Hematopoietic multipotent progenitor cell treated with erythropoietin and hydrocortisone succinate and interleukin-3 and kit ligand, for 17 days (in vitro differentiated cells): ENCODE results near the gene MEP1A.

Experiments used
- DNase-seq: peaks from one replicate; pipeline ENCODE4 v3.0.0-alpha.2; 2015; ENCODE audit warnings: low spot score

Gene MEP1A

DNA sequence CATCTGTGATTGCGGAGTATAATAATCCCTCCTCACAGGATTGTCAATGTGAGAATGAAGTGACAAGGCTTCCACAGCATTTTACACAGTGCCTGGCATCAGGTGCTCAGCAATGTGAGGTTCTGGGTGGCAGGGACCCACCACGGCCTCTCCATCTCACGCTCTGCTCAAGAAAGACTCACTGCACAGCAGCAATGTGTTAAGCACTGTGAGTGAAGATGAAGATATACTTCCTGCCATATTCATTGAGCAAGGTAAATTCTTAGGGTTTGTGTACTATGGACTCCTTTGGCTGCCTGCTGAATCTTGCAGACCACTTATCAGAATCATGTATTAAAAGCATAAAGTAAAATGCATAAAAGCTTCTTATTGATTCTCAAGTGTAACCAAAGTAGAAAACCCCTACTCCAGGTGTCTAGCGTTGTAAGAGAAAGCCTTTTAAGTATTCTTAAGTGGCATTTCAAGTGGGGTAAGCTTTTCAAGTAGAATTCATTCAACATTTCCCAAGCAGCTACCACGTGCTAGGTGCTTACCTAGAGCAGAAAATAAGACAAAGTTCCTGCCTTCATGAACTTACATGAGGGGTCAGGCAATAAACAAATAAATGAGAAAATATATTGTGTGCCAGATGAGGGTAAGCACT, 17.0 kb upstream of the MEP1A start:
- no peak for DNase-seq

DNA sequence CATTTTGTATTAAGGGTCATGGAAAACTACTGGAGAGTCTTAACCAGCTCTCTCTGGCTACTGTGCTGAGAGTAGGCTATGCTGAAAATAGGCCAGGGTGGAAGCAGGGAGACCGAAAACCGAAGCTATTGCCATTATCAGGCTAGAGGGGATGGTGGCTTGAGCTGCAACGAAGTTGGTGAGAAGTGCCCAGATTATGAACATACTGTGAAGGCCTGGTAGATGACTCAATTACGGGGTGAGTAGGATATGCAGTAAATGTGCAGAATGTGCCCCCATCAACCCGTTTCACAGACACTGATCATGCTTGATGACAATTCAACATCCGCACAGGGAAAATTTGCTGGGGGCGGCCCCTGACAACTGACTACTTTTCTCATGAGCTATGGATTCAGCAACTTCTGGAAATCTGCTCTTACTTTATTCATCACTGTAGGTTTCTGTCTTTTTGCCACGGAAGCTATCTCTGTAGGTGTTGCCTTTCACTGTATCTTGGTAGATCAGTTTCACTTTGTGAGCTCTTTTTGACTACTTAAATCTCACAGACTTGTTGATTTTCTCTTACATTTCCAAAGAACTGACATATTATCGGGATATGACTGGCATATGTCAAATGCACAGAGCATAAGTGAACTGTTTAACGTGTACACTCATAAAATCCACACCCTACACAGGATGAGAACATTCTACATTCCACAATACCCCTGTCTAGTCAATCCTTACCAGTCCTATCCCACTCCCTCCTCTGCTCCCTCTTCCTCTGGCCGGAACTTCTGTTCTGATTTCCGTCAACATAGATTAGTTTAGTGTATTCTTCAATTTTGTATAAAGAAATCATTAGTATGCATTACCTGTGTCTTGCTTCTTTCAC, 15.5 kb upstream of the MEP1A start:
- no peak for DNase-seq

DNA sequence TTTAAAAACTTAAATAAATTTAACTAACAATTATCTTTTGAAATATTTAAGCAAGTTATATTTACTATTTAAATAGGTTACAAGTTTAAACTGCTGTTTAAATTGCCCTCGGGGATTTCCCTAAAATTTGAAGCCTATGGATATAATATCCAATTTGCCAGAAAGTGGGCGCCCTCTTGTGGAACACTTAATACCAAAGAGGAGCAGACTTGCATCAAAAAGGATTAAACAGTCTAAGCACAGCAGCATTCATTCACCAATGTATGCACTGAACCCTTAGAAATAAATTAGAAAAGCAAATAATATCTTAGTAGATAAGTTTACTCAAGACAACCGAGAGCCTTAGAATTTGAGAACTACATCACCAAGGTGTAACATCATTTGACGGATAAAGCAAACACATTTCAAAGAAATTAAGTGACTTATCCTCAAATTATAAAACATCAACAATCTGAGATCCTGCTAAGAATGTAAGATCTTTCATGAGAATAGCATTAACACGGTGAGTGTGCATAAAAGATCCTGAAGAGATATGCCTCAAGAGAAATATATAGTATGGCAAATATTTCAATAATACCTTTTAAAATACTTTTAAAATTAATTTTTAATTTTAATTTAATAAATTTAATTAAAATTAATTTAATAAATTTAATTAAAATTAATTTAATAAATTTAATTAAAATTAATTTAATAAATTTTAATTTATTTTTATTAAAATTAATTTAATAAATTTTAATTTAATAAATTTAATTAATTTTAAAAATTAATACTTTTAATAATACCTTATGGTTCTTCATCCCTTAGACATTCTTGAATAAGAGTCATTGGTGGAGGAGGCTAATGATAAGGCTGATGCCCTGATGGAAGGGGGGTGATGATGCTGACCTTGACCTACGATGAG, 11.5 kb upstream of the MEP1A start:
- DNase-seq, result no peak

DNA sequence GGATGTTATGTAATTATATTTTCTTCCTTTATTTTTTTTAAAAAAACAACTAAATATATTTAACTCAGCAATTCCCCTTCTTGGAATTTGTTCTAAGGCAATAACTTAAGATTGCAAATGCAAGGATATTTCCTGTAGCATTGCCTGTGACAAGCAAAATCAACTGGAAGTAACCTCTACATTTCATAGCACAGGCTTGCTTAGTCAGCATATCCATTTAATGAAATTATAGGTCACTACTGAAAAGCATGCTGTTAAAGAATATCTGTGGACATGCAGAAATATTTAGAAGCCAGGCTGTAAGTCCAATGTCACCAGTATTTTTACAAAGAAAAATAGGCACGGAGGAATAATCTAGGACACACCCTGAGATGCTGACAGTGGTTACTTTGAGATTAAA, 8.7 kb upstream of the MEP1A start:
- DNase-seq, result no peak

DNA sequence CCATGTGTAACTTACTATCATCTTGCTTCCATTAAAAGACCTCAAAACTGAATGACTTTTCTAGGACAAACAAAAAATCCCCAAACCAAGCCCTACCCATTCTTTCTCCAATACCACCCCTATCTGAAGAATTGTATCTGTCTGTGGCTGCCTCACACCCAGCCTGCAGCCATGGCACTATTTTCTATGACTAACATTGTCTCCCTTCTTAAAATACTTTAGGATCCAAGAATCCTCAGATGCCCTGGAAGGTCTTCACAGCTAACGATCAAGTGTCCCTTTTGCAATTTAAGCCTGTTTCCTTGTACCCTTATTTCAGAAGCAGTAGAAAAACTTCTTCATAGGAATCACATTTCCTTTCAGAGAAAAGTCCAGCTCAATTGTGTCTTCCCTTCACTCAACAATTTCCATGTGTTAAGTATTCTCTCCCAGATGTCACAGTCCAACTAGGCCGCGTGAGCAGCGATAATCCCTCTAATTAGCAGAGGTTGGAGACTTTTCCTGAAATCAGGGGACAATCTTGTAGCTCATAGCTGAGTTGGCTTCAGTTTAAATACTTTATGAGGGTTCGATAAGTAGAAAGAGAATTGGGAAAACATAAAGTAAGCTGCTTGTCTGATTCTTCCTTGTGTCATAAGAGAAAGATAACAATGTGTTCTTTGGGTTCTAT, 5.2 kb upstream of the MEP1A start:
- no peak for DNase-seq

DNA sequence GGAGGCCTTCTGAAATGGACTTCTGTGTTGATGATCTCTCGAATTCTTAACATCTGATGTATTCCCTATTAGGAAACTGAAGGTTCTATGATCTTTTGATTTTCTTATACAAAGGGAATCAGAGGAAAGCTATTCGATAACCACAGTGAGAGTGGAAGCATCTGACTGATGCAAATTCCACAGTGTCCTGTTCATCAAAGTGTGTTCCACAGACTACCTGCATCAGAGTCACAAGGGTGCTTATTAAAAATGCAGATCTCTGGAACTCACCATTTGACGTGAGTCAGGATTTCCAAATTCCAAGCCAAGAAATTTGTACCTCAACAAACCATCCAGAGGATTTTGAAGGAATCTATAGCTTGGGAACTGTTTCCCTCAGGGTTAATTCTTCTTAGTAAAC, 4.4 kb upstream of the MEP1A start:
- no peak for DNase-seq

DNA sequence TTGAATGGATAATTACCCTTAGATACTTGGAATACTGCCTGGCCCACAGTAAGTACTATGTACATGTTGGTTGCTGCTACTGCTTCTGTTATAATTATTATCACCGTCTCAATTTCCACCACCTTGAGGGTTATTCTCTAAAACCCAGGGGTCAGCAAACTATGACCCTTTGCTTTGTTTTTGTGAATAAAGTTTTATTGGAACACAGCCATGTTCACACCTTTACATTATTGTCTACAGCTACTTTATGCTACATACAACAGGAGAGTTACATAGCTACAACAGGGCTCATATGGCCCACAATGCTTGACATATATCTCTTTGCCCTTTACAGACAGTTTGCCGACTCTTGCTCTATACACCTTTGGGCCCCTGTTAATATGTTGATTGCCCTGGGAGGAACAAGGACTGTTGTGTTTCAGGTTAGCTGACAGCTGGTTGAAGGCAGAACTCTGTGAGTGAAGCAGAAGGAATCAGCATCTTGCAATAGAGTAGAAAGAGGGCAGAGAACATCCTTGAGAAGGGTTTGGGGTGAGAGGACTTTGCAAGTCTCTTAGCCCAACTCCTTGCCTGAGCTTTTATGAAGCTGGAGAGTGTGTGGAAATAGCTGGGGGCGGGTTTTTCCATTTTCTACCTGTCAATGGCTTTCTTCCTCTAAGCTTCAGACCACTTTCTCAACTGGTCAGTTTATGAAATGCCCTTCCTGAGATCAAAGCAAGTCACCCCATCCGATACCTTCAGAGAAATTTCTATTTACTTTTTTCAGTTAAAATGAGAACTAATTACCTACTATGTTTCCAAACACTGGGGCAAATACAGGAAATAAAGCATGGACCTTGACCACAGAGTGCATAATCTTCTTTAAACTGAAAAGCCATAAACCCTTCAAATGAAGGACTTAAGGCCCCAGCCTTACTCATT, 3.5 kb upstream of the MEP1A start:
- DNase-seq, result no peak

DNA sequence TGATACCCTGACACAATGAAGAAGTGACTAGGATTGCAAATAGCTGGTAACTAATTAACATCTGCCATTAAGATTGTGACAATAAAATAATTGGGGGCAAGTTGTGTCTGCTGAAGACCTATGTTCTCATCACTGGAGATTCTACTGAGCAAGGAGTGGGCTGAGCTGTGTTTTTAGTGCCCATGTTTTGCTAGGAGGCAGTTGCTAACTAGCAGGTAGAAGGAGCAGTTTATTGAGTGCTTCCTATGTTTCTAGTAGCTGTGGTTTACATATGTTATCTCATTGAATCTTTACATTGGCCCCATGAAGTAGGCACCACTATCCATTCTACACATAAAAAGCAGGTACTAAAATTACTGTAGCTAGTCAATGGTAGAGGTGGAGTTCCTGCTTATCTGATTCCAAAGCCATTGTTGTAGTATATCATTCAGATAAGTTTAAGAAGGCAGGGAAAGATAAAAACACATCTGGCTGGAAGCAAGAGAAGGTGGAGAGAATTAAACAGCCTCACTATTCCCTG, 2.8 kb upstream of the MEP1A start:
- DNase-seq, result no peak

DNA sequence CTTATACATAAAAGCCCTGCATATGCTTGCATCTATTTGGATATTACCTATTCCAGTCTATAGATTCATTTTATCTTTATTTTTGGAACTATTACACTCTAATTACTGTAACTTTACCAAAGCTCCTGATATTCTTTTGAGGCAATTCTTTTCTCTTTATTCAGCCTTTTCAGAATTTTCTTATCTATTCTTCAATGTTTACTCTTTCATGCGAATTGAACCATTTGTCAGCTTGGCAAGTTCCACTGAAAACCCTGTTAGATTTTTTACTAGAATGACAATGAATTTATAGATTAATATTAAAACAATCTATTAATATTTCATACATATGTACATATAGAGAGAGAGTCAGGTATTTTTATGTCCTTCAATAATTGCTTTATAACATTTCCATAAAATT, 554 bp upstream of the MEP1A start:
- DNase-seq, result no peak

DNA sequence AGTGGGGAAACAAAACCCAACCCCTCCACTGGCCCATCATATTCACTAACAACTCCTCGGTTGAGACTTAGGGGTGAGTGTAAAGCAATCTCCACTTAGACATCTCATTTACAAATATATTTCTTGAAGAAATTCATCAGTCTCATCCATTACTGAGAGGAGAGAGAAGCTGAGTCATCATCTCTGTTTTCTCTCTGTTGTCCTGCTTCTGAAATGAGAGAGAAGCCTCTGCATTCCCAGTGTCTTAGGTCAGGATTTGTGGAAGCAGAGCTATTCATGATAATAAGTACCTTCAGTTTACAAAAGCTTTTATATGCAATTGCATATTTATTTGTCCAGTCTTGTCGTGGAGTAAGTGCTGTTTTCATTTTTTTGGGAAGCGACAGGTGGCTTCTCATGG, 879 bp downstream of the MEP1A start:
- no peak for DNase-seq

DNA sequence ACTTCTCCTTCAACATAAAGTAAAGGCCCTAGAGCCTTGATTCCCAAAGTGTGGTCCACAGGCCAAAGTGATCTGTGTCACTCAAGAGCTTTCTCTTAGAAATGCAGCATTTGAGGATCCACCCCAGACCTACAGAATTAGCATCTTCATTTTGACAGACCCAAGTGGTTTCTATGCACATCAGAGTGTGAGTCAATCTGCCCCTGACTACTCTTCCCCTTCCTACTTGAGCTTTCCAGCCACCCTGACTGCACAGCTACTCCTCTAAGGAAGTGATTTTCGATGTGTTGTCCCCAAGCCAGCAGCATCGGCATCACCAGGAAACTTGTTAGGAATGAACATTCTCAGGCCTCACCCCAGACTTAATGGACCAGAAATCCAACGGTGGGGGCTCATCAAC, 2.6 kb downstream of the MEP1A start:
- DNase-seq, result no peak

DNA sequence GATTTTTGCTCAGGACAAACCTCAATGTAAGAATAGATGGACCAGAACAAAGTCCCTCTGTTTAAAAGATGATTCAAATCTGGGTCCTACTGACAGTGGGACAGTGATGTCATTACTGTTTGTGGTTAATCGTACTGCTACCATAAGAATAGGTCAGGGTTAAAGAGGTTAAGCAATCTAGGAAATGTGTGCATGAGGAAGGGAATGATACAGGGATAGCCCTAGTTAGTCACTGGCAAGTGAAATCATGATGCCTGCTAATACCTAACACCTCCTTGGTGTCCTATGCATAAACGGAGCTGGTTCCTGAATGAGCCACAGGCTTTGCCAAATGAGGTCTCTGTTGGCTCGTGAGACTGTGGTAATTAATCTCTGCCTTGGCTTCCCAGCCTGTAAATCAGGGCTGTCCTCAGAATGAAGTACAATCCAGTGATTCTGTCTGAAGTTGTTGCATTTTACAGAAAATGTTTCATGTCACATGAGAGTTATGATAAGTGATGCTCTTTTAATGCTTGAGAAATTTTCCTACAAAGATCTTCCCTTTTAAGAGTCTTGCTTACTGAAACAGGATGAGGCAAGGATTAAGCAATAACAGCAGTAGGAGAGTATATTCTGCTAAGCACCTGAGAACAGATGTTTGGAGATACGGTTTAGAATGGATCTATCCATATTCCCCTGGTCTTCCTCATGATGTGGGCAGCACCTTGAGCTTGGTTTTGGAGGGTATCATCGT, 3.8 kb downstream of the MEP1A start:
- no peak for DNase-seq

DNA sequence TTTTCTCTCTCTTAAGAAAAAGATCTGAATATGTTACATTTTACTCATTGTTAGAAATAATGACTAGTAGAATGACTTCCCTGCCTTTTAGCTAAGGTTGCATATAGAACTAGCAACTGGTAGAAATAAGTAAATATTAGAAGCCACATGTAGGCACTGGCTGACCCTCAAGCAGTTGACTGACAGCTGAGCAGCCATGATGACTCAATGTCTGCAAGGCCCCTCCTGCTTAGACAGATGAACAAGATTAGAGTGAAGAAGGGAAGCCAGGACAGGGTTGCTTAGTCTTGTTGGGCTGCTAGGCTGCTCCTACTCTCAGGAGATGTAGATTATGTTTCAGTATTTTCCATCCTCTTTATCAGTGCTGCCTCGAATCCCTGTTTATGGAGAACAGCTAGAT, 6.5 kb downstream of the MEP1A start:
- DNase-seq, result no peak

DNA sequence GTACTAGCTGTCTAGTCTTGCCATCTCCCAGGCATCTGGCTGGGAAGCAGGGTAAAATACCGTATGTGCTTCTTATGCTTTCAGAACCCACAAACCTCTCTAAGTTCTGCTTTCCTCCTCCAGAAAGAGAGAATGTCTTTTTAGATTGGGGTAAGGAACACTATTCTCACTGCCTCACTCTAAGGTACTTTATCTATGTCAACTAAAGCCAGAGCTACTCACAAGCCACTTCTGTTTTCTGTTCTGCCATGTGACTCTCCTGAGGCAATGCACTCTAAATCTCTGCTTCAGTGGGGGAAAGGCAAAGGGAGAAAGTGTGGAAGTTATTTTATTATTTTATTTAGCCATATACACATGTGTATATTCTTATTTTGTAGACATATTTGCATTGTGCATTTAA, 15.6 kb downstream of the MEP1A start:
- DNase-seq, result no peak

DNA sequence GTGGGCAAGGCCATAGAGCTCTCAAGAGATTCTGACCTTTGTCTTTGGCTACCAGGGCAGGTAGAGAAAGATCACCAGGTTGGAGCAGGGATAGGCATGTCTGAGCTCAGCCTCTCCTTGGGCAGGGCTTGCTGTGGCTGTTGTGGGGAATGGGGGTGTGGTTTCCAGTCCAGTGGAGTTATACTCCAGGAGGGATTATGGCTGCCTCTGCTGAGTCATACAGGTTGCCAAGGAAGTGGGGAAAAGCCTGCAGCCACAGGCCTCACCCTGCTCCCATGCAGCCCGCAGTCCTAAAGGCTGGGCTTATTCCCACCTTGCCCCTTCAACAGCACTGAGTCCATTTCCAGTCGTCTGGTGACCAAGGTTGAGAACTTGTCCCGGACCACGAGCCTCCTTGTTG, 21.9 kb downstream of the MEP1A start:
- no peak for DNase-seq

DNA sequence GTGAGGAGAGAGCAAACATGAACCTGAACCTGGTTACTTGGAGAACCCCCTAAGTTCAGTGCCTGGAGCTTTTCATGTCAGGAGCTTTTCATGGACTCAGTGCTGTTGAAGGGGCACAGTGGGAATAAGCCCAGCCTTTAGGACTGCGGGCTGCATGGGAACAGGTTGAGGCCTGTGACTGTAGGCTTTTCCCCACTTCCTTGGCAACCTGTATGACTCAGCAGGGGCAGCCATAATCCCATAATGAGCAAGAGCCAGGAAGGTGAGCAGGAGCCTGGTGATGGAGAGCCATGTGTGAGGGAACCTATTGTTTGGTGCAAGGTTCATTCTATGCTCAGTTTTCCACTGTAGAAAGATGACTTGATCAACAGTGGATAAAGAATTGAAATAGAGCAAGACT, 23.4 kb downstream of the MEP1A start:
- DNase-seq, result no peak

DNA sequence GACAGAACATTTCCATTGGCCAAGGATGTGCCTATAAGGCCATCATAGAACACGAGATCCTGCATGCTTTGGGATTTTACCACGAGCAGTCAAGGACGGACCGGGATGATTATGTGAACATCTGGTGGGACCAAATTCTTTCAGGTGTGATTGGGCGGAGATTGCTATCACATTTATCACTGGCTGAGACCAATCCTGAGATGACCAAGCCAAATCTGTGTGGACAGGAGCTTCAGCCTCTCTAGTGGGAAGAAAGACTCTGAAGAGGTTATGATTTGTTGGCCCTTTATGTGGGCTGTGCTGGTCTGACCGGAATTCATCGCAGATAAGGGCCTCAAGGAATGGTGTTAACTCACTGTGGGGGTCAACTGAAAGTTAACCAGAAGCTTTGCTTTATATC, 26.4 kb downstream of the MEP1A start:
- DNase-seq, result no peak

DNA sequence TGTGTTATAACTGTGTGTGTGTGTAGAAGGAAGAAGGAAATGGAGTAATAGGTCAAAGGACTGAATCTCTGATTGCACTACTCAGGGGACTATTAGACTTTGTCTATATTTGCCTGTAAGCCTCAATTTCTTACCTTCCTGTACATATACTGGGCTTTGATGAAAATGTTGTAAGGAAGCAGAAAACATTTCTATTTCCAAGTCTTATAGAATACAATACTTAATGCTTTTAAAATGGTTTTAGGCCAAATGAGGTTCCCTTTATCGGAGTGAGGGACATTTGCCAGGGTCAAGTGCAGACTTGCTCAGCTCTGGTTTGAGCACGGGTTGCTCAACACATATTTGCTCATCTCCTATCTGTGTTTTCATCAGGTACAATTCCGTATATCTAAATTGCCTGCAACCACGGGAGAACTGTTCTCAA, 28.3 kb downstream of the MEP1A start:
- DNase-seq, result no peak

DNA sequence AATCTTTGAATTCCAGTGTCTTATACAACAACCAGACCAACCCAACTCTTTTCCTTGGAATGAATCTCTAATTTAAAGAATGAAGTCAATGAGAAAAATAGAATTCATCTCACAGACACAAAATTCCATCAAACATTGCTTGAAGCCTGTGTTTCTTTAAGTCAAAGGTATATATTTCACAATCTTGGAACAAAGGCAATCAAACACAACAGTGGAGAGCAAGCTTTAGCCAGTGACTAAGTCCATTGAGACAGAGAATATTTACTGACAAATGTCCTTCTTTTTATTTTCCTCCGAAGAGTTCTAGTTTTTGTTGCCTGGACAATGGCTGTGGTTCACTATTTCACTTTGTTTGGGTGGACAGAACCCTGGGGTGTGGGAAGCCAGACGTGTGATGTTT, 35.8 kb downstream of the MEP1A start:
- no peak for DNase-seq

DNA sequence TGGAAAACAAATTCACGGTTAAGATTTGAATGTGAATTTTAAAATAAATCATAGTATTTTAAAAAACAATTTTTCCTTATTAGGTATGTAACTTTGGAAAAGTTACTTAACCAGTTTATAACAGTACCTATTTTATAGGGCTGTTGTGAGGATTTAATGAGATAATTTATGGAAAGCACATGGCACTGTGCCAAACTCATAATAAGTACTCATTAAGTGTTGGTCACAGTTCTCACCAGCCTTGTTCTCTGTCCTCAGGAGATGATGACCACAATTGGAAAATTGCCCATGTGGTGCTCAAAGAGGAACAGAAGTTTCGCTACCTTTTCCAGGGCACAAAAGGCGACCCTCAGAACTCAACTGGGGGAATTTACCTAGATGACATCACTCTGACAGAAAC, 39.6 kb downstream of the MEP1A start:
- no peak for DNase-seq
